Stimulated activated CD4-positive, alpha-beta T cell treated with anti-CD3 and anti-CD28 coated beads, Interleukin-4, amount 100 ng/mL, for 4 hours (primary cell): ENCODE measurements around the gene CDT1.
"Not testable (repeated sequence)": the region's sequence is repeated elsewhere in the genome, so short reads cannot be mapped to it uniquely, and the experiment has no call there.

ENCODE experiments used
- DNase-seq, 2 experiments: peaks; one replicate each; pipeline ENCODE4 v3.0.0-alpha.2; 2020

The CDT1 gene

DNA sequence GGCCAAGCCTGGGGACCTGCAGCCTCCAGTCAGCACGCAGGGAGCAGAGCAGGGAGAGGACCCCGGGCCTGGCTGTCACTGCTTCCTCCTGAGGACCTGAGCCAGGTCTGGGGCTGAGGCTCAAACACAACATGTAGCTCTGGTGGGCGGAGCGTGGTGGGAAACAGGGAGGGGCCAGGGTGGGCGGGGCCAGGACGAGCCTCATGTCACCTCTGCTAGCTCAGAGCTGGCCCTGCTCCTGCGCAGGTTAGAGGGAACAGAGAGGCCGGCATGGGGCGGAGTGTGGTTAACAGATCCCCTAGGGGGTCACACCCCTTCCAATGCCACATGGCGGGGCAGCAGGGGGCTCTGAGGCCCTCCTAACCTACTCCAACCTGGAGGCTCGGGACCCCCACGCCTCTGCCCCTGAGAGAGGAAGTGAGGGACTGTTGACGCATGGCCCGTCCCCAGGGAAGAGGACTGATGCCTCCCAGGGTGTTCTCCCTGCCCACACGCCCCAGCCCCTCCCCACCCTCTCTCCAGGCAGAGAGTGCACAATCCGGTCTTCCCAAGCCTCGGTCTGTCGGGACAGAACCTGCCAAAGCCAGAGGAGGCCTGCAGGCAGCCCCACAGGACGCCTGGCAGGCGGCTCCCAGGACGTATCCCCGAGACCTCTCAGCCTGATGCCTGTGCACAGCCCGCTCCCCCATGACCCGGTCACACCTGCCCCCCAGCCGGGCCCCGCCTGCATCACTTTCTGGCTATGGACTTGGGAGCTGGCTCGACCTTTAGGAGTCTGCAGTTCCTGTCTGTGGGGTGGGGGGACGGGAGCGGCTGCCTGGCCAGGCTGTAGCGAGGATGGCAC is 33.8 kb upstream of the CDT1 start:
- DNase-seq: no peak

DNA sequence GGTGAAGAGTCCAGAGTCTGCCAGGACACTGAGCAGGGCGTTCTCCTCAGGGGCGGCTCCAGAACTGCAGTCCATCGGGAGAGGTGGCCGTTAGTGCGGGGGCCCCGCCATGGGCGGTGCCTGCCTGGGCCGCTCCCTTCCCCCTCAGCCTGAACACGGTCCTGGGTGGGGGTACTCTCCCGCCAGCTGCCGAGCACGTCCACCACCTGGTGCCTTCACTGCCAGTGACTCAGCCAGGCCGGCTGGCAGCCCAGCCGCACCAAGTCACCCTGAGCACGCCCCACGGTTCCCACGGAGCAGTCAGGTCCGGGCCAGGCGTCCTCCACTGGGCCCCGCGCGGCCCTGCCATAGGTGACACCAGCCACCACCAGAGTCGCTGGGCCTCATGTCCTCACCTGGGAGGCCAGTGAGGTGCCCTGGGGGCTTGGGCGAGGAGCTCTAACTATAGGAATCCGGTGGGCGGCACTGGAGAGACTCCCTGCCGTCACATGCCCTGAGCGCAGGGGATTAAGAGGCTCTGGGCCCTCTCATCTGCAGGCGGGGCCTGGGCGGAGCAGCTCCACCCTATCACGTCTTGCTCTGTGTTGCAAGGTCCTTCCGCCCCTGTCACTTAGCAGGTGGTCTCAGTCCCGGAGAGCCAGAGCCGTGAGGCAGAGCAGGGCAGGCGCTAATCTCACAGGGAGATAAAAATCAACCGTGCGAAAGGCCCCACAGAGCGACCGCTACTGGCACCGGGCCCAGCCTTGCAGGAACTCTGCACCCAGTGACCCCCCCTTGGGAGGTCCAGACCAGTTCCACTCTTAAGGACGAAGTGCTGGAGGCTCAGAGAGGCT is 32.9 kb upstream of the CDT1 start:
- no peak for DNase-seq

DNA sequence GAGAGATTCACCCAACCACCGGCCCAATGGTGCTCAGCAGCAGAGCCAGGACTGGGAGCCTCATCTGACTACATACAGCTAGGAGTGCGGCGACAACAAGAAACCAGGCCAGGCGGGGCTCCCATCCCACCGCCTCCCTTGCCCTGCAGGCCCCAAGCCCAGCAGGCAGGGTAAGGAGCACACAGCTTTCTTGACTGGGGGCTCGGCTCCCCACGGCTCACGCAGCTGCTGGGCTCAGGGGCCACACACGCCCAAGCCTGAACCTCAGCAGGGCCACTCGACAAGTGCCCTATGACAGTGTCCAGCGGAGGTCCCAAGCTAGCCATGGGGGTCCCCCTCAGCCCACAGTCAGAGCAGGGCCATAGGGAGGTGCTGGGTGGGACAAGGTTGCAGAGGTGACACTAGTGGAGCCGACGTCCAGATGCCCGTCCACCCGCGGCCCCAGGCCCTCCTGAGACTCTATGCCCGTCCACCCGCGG is 32.3 kb upstream of the CDT1 start:
- DNase-seq: no peak

DNA sequence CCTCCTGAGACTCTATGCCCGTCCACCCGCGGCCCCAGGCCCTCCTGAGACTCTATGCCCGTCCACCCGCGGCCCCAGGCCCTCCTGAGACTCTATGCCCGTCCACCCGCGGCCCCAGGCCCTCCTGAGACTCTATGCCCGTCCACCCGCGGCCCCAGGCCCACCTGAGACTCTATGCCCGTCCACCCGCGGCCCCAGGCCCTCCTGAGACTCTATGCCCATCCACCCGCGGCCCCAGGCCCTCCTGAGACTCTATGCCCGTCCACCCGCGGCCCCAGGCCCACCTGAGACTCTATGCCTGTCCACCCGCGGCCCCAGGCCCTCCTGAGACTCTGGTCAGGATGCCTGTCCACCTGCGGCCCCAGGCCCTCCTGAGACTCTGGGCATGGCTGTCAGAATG is 31.8 kb upstream of the CDT1 start:
- not testable (repeated sequence) for DNase-seq

DNA sequence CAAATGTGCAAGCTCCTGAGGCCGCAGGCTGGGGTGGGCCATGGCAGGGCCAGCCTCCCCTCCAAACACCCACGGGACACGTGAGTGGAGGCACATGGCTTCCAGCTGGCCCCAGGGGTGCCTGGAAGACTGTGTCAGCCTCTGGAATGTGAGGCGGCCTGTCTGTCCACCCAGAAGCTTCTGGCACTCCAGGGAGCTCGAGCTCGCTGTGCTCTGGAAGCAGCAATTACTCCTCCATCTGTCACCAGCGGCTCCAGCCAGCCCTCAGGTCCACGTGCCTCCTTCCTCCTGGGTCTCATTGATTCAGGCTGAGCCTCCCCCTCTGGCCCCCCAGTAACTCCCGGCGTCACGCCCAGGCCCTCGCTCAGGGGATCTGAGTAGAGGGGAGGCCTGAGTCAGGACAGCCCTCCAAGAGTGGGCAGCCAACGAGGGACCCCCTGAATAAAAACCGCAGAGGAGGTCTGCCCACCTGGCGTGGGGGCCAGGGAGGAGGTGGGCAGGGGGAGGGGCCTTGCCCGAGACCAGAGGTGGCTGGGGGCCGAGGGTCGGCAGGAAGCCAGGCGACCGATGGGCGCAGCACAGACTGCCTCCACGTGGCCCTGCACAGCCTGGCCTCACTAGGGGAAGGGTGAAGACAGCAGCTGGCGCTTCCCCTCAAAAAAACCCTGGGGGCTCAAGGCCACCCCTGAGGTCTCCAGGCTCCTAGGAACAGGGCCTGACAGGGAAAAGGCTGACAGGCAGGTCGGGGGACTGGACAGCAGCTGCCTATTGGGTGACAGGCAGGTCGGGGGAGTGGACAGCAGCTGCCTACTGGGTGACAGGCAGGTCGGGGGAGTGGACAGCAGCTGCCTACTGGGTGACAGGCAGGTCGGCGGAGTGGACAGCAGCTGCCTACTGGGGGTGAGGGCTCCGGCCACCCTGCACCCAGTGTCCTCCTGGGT is 30.4 kb upstream of the CDT1 start:
- no peak for DNase-seq

DNA sequence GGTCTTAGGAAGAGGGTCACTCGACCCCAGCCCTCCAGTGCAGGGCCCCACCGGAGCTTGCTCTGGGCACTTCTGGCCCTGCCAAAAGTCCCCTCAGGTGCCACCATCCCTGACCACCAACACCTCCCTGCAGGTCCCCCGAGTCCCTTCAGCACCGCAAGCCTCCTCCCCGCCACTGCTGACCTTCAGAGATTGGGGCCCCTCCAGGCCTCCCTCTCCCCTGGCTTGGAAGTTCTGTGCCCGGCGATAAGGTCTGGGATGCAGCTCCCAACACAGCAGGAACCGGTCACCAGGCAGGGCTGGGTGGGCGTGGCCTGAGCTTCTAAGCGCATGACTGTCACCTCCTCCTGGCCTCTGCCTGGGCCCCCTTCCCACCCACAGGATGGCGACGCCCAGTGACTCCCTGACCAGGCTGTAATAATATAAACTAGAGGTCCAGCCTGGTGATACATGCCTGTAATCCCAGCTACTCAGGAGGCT is 29.7 kb upstream of the CDT1 start:
- DNase-seq: no peak

DNA sequence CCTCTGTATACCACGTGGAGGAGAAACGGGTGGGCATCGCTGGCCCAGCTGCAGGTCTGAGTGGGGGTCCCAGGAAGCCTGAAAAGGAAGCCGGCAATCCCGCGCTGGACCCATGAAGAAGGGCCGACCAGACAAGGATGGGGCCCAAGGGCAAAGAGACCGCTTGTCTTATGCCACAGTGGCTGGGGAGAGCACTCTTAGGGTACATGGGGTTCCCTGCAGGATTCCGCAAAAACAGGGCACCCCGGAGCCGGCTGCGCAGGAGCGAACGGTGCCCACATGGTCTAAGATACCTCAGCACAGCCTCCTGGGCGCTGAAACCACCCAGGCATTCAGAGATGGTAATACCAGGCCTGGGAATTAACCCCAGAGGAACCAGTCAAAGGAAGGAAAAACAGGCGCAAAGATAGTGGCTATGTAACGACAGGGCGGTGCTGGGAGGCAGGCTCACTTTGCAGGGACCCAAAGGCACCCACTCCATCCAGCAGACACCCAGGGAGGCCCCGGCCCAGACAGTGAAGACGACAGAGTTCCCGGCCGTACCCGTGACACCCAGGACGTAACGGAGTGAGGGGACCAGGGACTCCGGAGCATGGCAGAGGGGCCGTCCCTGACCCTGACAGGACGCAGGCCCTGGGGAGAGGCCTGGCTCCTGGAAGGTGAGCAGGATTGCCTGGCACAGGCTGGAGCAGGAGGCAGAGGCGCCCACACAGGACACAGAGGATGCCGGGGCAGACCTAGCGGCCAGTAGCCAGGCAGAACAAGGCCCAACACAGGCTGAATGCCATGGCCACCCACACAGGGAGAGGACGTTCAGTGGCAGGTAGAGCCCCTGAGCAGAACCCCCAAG is 28.8 kb upstream of the CDT1 start:
- DNase-seq: no peak

DNA sequence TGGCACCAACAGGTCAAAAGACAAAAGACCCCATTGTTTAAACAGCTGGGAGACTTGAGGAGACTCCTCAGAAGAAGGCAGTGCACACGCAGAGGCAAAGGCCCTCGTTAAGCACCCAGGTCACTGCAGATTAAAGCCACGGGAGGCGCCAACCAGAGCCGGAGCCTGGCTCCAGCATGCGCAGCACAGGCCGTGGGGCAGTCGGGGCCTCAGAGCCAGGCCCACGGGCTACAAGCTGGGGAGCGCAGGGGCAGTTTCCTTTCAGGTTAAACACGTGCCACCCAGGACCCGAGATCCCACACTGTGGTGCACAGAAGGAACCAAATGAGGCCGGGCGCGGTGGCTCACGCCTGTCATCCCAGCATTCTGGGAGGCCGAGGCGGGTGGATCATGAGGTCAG is 27.8 kb upstream of the CDT1 start:
- no peak for DNase-seq

DNA sequence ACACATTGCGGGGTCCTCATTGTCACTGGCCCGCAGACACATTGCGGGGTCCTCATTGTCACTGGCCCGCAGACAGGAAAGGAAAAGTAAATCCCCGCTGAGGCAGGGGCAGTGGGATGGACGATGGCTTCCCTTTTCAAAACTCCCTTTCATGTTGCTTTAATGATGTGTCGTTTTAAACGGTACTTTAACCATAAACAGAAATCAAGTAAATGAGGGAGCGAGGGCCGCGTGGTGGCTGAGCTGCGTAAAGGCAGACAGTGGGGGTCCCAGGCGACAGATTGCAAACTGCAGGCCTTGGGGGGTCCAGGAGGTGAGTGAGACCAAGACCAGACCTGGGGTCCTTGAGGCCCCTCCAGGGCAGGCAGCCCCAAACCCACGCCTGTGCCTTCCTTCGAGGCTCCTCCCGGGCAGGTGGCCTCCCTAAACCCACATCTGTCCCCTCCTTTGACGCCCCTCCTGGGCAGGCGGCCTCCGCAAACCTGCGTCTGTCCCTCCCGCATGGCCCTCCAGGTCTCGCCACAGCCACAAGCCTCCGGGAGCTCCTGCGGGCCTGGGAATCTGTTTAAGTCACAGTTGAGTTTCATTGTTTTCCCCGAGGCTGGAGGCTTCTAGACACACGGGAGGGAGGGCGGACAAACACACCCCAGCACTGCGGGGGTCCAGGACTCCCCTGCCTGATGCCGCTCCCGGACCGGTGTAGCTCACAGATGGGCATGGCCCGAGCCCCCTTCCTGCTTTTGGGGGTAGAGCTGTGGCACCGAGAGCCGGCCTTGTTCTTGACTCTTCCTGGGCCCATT is 25.9 kb upstream of the CDT1 start:
- DNase-seq: no peak

DNA sequence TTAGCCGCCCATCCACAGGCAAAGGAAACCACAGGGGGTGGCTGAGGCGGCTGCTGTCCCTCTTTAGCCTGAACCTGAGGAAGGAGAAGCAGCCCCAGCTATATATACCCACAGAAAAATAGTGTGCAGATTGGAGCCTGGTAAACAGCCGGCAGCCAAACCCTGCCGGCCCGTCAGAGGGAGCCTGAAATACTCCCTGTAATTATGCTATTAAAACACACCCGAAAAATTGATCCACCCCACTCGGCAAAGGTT is 25.4 kb upstream of the CDT1 start:
- DNase-seq: no peak

DNA sequence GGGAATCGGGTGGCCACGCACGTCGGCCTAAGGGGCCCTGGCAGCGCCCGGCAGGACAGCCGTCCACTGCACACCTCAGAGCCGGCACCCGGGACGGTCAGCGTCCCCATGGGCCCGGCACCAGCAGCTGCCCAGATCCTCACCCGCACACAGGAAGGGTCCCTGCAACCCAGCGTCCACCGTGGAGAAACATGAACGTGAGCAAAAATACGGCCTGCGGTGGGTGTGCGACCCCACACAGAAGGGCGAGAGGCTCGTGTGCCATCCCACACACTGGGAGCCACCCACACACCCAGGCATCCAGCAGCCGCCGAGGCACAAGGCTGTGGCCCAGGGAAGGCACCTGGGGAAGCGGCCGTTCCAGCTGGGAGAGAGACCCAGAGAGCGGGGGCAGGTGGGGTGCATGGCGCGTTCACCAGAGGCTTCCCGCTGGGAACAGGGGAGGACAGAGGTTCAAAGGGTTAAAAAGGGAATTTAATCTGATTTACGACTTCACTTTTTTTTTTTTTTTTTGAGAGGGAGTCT is 25.0 kb upstream of the CDT1 start:
- no peak for DNase-seq

DNA sequence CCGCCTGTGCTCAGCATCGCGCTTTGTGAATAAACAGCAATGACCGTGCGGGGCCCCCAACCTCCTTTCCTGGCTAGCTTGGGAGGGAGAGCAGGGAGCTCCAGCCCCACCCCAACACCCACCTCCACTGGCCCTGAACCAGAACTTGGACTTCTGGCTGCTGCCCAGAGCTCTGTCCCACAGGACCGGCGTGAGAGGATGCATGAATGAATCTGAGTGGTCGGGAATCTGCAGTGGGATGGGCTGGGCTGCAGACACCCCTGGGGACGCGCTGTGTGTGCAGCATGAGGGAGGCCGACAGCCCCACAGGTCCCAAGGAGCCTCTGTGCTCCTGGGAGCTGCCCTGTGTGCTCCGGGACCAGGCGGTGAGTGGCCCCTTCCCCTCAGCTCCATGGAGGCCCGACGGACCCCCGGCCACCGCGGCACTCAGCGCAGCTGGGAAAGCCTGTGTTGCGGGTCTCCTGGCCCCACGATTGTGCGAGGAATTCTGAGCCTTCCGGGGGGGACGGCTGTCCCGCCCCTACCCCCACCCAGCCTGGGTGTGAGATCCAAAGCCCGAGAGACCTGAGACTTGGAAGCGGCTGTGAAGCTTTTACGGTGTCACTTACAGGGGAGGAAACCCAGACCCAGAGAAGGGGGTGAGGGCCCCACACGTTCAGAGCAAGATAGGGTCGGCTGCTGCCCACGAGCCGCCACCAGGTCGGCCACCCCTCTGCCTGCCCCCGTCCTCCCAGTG is 24.0 kb upstream of the CDT1 start:
- DNase-seq: no peak

DNA sequence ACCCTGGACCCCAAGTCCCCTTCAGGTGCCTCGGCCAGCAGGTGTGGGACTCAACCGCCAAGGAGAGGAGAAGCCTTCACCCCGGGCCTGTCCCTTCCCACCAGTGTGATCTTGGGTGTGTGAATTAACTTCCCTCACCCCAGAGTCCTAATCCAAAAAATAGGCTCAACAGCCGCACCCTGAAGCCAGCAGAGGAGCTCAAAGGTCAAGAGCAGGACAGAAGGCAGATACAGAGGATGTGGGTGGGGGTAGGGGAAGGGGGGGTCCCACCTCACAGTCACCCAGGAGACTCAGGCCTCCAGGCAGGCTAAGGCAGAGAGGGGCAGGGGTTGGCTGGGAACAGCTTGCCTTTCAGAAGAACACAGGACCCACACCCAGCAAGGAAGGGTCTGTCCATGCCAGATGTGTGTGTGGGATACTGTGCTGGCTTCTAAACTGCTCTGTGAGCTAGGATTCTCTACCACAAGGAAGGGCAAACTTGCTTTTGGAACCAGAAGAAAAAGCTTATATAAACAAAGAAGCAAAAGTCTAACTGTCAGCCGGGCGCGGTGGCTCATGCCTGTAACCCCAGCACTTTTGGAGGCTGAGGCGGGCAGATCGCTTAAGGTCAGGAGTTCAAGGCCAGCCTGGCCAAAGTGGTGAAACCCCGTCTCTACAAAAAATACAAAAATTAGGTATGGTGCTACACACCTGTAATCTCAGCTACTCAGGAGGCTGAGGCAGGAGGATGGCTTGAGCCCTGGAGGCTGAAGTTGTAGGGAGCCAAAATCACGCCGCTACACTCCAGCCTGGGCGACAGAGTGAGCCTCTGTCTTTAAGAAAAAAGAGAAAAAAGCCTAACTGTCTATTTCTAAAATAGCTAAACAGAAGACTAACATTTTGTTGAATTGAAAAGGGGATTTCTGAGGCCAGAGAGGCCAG is 23.2 kb upstream of the CDT1 start:
- no peak for DNase-seq

DNA sequence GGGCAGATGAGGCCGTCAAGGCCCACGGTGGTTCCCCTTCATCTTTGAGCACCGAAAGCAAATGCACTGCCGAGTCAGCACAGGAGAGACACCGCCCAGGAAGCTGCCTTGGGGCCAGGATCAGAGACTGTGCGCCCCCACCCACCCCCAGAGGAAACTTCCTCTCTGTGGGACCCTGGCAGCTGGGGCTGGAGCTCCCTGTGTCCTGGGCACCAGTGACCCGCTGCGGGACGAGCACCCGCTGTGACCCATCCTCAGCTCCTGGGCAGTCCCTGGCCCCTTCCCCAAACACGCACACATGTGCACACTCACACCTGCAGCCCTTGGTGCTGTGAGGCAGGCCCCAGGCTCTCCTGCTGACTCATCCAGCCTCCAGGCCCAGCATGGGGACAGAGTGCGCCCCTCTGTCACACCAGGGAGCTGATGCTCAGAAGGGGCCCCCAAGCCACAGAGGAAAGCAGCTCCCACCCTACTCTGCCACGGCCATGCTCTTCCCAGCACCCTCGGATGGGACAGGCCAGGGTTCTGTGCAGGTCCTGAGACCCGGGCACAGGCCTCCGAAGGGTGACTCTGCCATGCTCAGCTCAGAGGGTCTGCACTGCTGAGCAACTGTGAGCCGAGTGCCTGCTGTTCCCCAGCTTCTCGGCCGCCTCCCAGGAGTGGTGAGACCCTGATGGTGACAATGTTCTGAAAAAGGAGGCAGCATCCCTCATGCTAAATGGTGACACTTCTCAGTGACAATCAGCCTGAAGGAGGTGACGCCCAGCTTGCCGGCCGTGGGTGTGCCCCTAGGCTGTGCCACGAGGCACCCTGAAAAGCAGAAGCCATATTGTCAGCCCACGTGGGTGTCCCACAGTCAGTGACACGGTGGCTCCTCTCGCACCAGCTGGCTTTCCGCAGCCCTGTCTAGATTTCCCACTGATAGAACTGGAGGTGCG is 22.2 kb upstream of the CDT1 start:
- DNase-seq: peak; percentile 67 to 79

DNA sequence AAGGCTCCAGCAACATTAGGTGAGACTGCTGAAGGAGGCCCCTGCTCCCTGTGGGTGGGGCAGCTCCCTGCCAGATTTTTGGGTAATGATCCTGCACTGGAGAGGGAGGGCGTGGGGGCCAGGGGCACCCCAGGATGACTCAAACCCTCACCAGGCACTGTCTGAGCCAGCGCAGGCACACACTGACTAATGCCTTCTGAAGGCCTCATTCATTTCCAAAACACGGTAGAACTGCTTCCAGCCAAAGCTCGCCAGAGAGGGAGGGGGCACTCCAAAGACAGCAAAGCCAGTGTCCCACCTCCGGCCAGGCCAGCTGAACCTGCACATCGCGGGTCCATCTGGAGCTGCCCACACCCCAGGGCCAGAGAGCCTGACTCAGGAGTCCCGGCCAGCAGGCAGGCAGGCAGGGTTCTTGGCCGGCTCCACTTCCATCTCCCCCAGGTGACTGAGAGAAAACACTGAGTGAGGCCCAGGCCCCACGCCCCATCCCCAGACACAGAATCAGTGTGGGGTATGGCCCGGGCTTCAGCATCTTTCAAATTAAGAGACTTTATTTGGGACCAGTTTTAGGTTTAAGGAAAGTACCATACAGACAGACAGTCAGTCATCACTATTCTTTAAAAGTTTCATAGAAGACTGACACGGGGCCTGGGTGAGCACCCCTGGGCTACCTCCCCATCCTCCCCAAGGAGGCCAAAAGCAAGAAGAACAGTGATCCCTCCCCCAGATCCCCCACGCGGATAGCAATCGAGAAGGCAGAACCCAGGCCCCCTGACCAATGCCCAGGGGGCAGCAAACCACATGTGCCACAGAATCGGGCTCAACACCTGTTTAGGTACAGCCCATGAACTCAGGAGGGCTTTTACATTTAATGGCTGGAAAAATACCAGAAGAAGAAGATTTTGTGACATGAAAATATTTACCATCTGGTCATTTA is 20.9 kb upstream of the CDT1 start:
- peak; percentile 74 to 83 for DNase-seq

DNA sequence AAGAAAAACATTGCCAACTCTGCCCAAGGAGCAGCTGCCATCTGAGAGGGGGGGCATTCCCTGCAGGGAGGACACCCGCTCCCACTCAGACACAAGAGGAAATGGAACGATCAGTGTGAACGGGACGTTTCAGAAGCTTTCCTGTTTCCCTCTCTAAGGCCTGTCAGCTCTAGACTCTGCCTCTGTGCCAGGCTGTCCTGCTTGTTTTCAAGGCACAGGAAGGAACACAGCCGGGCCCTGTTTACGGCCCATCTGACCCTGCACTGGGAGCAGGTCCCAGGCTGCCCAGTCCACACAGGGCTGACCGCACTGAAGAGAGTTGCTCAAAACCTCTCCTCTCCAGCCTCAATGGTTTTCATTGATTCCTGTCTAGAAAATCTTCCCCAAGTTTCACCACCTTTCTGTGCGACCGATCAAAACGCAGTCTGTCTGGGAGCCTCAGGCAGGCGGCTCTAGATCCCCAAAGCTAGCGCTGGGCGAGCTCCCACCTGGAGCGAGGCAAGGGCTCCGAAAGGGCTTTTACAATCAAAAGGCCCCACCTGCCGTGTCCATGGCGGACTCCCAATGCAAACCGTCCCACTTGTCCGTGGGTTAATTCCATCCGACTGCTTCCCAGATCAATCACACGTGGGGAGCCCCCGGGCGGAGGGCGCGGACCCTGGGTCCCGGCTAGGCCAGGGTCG is 20.1 kb upstream of the CDT1 start:
- no peak for DNase-seq
